ENCODE data around the gene TMEM271.

TMEM271 gene

DNA sequence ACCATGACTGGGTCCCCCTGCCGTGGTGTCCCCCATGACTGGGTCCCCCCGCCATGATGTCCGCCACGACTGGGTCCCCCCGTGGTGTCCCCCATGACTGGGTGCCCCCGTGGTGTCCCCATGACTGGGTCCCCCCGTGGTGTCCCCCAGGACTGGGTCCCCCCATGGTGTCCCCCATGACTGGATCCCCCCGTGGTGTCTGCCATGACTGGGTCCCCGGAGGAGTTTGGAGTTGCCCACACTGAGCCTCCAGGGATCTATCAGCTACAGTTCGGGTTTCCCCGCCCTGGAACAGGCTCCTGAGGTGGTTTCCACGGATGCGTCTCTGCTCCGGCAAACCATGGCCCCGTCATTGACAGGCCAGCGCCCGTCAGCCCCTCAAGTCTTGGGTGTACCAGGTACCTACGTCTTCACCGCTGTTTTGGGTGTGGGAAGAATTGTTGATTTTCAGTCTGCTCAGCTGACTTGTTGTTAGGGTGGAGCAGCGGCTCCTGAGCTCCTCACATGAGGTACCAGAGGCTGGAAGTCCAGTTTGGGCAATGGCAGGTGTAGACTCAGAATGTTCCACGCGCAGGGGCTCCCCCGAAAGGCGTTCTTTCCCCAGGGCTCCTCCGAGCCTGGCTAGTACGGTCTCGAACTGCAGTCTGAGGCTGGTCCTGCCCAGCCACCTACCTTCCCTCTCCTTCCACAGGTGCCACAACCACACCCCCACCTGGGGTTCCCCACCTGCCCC, 41.0 kb upstream of the TMEM271 start:
- Histone ChIP-seq H3K4me1 (ENCODE audit: low read length) (no peaks in the 10 kb centered on the region), H3K36me3 (replicated peaks; ENCODE audit: low read depth, low read length) (no peaks in the 10 kb centered on the region), H3K9me3 (ENCODE audit: insufficient read depth, low read length) (no peaks in the 10 kb centered on the region), H3K27ac (ENCODE audit: low read length) (no peak overlapping the region), H3K9ac (ENCODE audit: low read length) (no peak overlapping the region), H3K4me2 (ENCODE audit: low read length) (no peak overlapping the region), H2AFZ (ENCODE audit: low read depth, low read length) (no peak overlapping the region), H3K27me3 (ENCODE audit: low read depth, low read length) (no peaks in the 10 kb centered on the region), H3K79me2 (ENCODE audit: low read length) (no peaks in the 10 kb centered on the region), H4K20me1 (ENCODE audit: insufficient read depth, low read length) (no peaks in the 10 kb centered on the region), H3K4me3 (ENCODE audit: low read length) (no peak overlapping the region)
- TF ChIP-seq CTCF (IDR thresholded peaks at IDR 0.05; ENCODE audit: low read depth, low read length) = no peak
- TF ChIP-seq EZH2phosphoT487 (IDR thresholded peaks at IDR 0.05; ENCODE audit: low read depth) = no peak

DNA sequence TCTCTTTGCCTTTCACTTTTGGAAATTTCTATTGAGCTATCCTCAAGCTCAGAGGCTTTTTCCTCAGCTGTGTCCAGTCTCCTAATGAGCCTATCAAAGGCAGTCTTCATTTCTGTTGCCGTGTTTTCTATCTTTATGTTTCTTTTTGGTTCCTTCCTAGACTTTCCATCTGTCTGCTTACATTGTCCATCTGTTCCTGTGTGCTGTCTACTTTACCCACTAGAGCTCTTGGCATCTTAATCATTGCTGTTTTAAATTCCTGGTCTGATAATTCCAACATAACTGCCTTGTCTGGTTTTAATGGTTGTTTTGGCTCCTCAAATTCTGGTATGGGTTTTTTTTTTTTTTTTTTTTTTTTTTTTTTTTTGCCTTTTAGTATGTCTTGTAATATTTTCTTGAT, 40.0 kb upstream of the TMEM271 start:
- Histone ChIP-seq H3K4me3 (ENCODE audit: low read length) (no peak overlapping the region), H3K79me2 (ENCODE audit: low read length) (no peaks in the 10 kb centered on the region), H3K4me1 (ENCODE audit: low read length) (no peaks in the 10 kb centered on the region), H4K20me1 (ENCODE audit: insufficient read depth, low read length) (no peaks in the 10 kb centered on the region), H2AFZ (ENCODE audit: low read depth, low read length) (no peak overlapping the region), H3K4me2 (ENCODE audit: low read length) (no peak overlapping the region), H3K9ac (ENCODE audit: low read length) (no peak overlapping the region), H3K36me3 (replicated peaks; ENCODE audit: low read depth, low read length) (no peaks in the 10 kb centered on the region), H3K27ac (ENCODE audit: low read length) (no peak overlapping the region), H3K9me3 (ENCODE audit: insufficient read depth, low read length) (no peaks in the 10 kb centered on the region), H3K27me3 (ENCODE audit: low read depth, low read length) (no peaks in the 10 kb centered on the region)
- TF ChIP-seq EZH2phosphoT487 (IDR thresholded peaks at IDR 0.05; ENCODE audit: low read depth) = no peak
- no peak for TF ChIP-seq CTCF (IDR thresholded peaks at IDR 0.05; ENCODE audit: low read depth, low read length)

- no peak overlapping the region for H2AFZ ChIP-seq (ENCODE audit: low read depth, low read length)
- TF ChIP-seq CTCF (IDR thresholded peaks at IDR 0.05; ENCODE audit: low read depth, low read length) (no peak), EZH2phosphoT487 (IDR thresholded peaks at IDR 0.05; ENCODE audit: low read depth) (no peak)
- H3K4me1 ChIP-seq (ENCODE audit: low read length) = peaks cover 2% of the 10 kb centered on the region; the same call in 1 of the 2 replicates
- no peaks in the 10 kb centered on the region for H3K9me3 ChIP-seq (ENCODE audit: insufficient read depth, low read length)
- no peak overlapping the region for H3K4me3 ChIP-seq (ENCODE audit: low read length)
- H3K9ac ChIP-seq (ENCODE audit: low read length) = no peak overlapping the region
- H4K20me1 ChIP-seq (ENCODE audit: insufficient read depth, low read length) = no peaks in the 10 kb centered on the region
- H3K79me2 ChIP-seq (ENCODE audit: low read length) = no peaks in the 10 kb centered on the region
- H3K36me3 ChIP-seq (replicated peaks; ENCODE audit: low read depth, low read length) = no peaks in the 10 kb centered on the region
- no peaks in the 10 kb centered on the region for H3K27me3 ChIP-seq (ENCODE audit: low read depth, low read length)
- H3K4me2 ChIP-seq (ENCODE audit: low read length) = no peak overlapping the region
- no peak overlapping the region for H3K27ac ChIP-seq (ENCODE audit: low read length)
Observed at GRCh38 chr4:613126-613525, 37.0 kb upstream of the TMEM271 start.

GRCh38 chr4:612749-613125, 36.6 kb upstream of the TMEM271 start:
- Histone ChIP-seq H3K4me2 (ENCODE audit: low read length) (no peak overlapping the region), H3K27me3 (ENCODE audit: low read depth, low read length) (no peaks in the 10 kb centered on the region), H2AFZ (ENCODE audit: low read depth, low read length) (no peak overlapping the region), H3K4me1 (ENCODE audit: low read length) (peaks cover 5% of the 10 kb centered on the region; the same call in 1 of the 2 replicates), H3K9me3 (ENCODE audit: insufficient read depth, low read length) (no peaks in the 10 kb centered on the region), H3K36me3 (replicated peaks; ENCODE audit: low read depth, low read length) (no peaks in the 10 kb centered on the region), H3K9ac (ENCODE audit: low read length) (no peak overlapping the region), H3K4me3 (ENCODE audit: low read length) (no peak overlapping the region), H3K79me2 (ENCODE audit: low read length) (no peaks in the 10 kb centered on the region), H3K27ac (ENCODE audit: low read length) (no peak overlapping the region), H4K20me1 (ENCODE audit: insufficient read depth, low read length) (no peaks in the 10 kb centered on the region)
- TF ChIP-seq CTCF (IDR thresholded peaks at IDR 0.05; ENCODE audit: low read depth, low read length) = no peak
- no peak for TF ChIP-seq EZH2phosphoT487 (IDR thresholded peaks at IDR 0.05; ENCODE audit: low read depth)

Measured in OCI-LY3 (cell line).